Cardiac muscle cell (in vitro differentiated cells and primary cell): ENCODE data around the gene ANGPT4. TPM values are rescaled to one million over a fixed set of nuclear protein-coding genes. Genes with fewer than 3 reads are reported as not detected.

Experiments
- DNase-seq, 2 donors: peaks; one replicate each; pipeline versions ENCODE4 v3.0.0 to v3.0.0-alpha.2; 2010 to 2017; ENCODE audit warnings: low read depth in 1 of 2, low spot score in 1 of 2
- H3K27ac ChIP-seq: fragments of 200-600 bp; sonication (generic); 2 replicates; pipeline ENCODE4 v1.5.1; 2016
- H3K27me3 ChIP-seq: fragments of 200-600 bp; sonication (generic); 2 replicates; pipeline ENCODE4 v1.6.0; 2016; ENCODE audit warnings: control low read depth
- H3K36me3 ChIP-seq: fragments of 200-600 bp; sonication (generic); 2 replicates; pipeline ENCODE4 v1.5.1; 2016; ENCODE audit warnings: control low read depth
- H3K4me1 ChIP-seq: fragments of 200-600 bp; sonication (generic); 2 replicates; pipeline ENCODE4 v1.8.1; 2017; ENCODE audit warnings: low read depth, mild to moderate bottlenecking, mixed run types
- H3K4me3 ChIP-seq: fragments of 200-600 bp; sonication (generic); 2 replicates; pipeline ENCODE4 v1.5.1; 2016; ENCODE audit warnings: mild to moderate bottlenecking
- H3K9me3 ChIP-seq: fragments of 200-600 bp; sonication (generic); 2 replicates; pipeline ENCODE4 v1.5.1; 2017; ENCODE audit warnings: low read depth, mild to moderate bottlenecking, control low read depth
- polyA plus RNA-seq: library from polyadenylated mRNA; unstranded; fragments of >200 nt; fragmentation: Nextera tagmentation; extraction: Ambion mirVana; gene quantifications from 2 replicates; pipeline ENCODE4 v1.2.1, GENCODE V29; 2016
- total RNA-seq: library from RNA; depleted of rRNA; stranded (reverse); fragments of >200 nt; gene quantifications from 2 replicates; pipeline ENCODE4 v1.2.3, GENCODE V29; 2016
- TF ChIP-seq, protein P1 (sequence below): IDR thresholded peaks from 2 replicates; pipeline ENCODE4 v1.5.1; 2012; ENCODE audit warnings: low read depth, mild to moderate bottlenecking, low read length

ANGPT4 gene
- total and polyA plus RNA-seq, 2 experiments from 2014 or later = 0.15 to 0.80 TPM

GRCh38 chr20:825710-826421 lies 90.3 kb downstream of the ANGPT4 start:
- no peaks in the 10 kb centered on the region for H3K27me3 ChIP-seq
- no peaks in the 10 kb centered on the region for H3K9me3 ChIP-seq
- DNase-seq = no peak
- H3K4me1 ChIP-seq = peaks cover 35% of the 10 kb centered on the region
- H3K4me3 ChIP-seq = no peak overlapping the region
- H3K36me3 ChIP-seq = no peaks in the 10 kb centered on the region
- TF ChIP-seq, protein P1, sequence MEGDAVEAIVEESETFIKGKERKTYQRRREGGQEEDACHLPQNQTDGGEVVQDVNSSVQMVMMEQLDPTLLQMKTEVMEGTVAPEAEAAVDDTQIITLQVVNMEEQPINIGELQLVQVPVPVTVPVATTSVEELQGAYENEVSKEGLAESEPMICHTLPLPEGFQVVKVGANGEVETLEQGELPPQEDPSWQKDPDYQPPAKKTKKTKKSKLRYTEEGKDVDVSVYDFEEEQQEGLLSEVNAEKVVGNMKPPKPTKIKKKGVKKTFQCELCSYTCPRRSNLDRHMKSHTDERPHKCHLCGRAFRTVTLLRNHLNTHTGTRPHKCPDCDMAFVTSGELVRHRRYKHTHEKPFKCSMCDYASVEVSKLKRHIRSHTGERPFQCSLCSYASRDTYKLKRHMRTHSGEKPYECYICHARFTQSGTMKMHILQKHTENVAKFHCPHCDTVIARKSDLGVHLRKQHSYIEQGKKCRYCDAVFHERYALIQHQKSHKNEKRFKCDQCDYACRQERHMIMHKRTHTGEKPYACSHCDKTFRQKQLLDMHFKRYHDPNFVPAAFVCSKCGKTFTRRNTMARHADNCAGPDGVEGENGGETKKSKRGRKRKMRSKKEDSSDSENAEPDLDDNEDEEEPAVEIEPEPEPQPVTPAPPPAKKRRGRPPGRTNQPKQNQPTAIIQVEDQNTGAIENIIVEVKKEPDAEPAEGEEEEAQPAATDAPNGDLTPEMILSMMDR = no peak
- no peak overlapping the region for H3K27ac ChIP-seq

DNA sequence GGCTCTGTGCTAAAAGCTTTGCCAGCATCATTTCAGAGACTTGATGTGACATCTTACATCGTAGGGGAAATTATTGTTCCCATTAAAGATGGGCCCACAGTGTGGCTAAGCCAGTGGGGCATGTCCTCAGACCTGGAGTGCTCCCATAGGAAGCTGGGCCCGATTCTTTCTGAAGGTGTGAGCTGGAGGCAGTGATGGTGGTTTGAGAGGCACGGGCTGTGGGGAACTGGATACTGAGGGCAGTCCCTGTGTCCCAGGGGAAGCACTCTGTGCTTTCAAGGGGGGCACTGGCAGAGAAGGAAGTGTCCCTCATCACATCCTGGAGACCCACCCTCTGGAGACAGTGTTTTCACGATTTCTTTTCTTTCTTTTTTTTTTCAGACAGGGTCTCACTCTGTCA lies 91.2 kb downstream of the ANGPT4 start:
- no peak for DNase-seq
- peaks cover 40% of the 10 kb centered on the region for H3K4me1 ChIP-seq
- no peaks in the 10 kb centered on the region for H3K9me3 ChIP-seq
- H3K36me3 ChIP-seq = no peaks in the 10 kb centered on the region
- H3K27me3 ChIP-seq = no peaks in the 10 kb centered on the region
- TF ChIP-seq, protein P1 = no peak
- H3K4me3 ChIP-seq = no peak overlapping the region
- no peak overlapping the region for H3K27ac ChIP-seq

DNA sequence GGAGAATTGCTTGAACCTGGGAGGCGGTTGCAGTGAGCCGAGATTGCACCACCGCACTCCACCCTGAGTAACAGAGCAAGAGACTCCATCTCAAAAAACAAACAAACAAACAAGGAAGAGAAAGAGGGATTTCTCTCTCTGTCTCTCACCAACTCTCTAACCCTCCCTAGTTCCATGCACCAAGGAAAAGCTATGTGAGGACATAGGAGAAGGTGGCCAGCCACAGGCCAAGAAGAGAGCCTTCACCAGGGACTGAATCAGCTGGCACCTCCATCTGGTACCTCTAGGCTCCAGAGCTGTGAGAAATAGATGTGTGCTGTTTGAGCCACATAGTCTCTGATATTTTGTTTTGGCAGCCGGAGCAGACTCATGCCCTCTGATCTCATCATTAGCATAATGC lies 91.6 kb downstream of the ANGPT4 start:
- Histone ChIP-seq H3K27ac (no peak overlapping the region), H3K9me3 (no peaks in the 10 kb centered on the region), H3K4me3 (no peak overlapping the region), H3K27me3 (no peaks in the 10 kb centered on the region), H3K4me1 (peaks cover 36% of the 10 kb centered on the region), H3K36me3 (no peaks in the 10 kb centered on the region)
- DNase-seq = no peak
- TF ChIP-seq, protein P1 = no peak

GRCh38 chr20:823574-823902 lies 92.6 kb downstream of the ANGPT4 start:
- DNase-seq = no peak
- TF ChIP-seq, protein P1 = no peak
- H3K9me3 ChIP-seq = no peaks in the 10 kb centered on the region
- no peaks in the 10 kb centered on the region for H3K27me3 ChIP-seq
- no peak overlapping the region for H3K27ac ChIP-seq
- peaks cover 29% of the 10 kb centered on the region for H3K4me1 ChIP-seq
- H3K36me3 ChIP-seq = no peaks in the 10 kb centered on the region
- no peak overlapping the region for H3K4me3 ChIP-seq

DNA sequence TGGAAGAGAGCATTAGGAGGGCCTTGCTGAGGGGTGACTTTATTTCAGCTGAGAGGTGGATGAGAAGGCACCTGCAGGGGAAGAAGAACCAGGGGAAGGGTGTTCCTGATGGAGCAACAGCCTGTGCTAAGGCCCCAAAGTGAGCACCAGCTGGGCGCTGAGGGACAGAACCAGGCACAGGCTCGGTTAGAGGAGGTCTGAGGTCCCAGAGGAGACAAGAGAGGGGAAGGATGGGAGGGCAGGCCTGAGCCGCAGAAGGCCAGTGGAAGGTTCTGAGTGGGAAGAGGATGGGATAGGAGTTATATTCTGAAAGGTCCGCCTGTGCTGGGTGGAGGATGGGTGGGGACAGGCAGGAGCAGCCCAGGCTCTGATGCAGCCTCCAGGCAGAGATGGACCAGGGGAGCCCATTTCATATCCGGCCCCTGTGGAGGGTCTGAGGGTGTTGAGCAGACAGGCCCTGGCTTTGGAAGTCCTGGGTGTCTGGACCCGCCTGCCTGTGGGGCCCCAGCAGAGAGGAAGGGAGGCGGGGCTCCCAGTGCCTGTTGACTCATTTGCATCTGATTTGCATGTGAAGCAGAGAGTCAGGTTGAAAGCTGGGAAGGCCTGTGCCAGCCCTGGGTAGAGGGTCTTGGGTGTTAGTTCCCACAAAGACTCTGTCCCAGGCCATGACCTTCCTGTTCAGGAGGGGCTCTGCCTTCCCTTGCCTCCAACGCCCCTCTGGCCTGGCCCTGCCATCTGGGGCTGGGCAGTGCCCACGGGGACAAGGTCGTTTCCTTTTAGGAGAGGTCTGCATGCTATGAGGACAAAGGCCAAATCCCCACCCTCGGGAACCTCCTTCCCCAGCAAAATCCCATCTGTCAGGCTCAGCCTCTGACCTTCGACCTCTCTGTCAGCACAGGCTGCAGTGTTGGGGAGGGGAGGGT lies 93.2 kb downstream of the ANGPT4 start:
- Histone ChIP-seq H3K27me3 (no peaks in the 10 kb centered on the region), H3K36me3 (no peaks in the 10 kb centered on the region), H3K9me3 (no peaks in the 10 kb centered on the region), H3K4me1 (peaks cover 29% of the 10 kb centered on the region), H3K4me3 (no peak overlapping the region), H3K27ac (no peak overlapping the region)
- DNase-seq = no peak
- TF ChIP-seq, protein P1 = no peak
